HG03095 (cell line): ENCODE data around the gene ARHGAP26.

Source experiments
- ATAC-seq: cut with Tn5 transposase; IDR thresholded peaks from one replicate; pipeline ENCODE4 v1.9.1; 2021; ENCODE audit warnings: moderate library complexity; ENCODE audit not compliant: unreplicated experiment

The ARHGAP26 gene

DNA sequence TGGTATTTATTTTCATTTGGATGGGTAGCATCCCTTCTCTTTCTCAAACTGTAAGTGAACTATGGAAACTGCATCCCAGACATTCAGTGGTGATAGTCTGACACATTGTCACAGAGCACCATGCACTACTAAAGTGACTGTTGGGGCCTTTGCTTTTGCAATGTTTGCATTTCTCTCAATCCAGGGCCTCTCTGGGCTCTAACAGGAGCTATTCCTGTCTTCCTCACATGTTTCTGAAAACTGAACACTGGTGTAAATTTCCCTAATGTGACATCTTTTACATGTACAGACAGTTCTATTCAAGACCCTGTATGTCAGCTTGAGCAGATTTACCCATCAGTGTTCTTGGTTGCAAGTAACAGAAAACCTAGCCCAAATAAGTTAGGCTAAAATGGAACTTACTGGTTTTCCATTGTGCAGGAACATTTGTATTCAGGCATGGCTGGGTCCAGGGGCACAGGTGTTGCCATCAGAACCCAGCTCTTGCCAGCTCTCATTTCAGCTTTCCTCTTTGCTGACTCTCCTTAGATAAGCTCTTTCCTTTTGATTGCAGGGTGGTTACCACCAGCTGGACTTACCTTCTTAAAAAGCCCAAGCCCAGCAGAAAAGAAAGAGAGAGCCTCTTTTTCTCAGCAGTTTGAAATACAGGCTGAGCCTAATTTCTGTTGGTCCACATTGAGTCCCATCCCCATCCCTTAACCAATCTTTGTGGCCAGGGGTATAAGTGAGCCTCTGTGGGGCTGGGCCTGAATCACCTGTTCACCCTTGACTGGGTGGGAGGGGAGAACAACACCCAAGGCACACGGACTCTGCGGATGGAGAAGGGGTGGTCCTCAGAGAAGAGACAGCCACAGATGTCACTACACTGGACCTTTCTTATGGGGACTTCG is 399.0 kb downstream of the ARHGAP26 start:
- no peak for ATAC-seq

DNA sequence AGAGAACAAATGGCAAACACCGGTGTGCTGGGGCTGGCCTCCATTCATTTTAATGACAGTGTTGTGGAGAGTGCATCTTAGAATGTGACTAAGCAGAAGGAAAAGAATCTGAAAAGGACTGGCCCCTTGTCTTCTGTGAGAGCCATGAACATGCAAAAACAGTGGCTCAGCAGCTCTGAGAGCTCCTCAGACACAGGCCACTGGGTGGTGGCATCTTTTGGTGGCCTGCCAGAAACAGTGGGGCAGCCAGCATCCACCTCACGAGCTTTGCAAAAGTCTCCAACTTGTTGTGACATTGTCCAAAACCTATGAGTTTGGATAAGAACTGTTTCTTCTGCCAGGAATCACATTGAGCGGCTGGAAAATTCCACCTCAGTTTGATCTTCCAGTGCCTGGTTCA is 399.9 kb downstream of the ARHGAP26 start:
- no peak for ATAC-seq

DNA sequence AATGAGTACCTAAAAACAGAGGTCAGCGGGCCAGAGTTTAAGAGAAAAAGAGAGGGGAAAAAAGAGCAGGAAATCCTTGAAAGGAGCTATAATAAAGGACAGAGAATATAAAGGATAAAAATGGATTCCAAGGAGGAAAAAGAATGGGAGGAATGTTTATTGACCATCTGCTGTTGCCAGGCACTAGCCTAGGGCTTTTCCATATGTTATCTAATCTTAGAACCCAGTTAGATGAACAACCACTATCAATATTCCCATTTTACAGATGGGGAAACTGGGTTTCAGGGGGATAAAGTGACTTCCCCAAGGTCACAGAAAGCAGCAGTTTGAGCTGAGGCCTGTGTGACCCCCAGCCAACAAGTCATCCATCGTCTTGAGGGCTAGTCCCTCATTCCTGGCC is 400.8 kb downstream of the ARHGAP26 start:
- no peak for ATAC-seq

DNA sequence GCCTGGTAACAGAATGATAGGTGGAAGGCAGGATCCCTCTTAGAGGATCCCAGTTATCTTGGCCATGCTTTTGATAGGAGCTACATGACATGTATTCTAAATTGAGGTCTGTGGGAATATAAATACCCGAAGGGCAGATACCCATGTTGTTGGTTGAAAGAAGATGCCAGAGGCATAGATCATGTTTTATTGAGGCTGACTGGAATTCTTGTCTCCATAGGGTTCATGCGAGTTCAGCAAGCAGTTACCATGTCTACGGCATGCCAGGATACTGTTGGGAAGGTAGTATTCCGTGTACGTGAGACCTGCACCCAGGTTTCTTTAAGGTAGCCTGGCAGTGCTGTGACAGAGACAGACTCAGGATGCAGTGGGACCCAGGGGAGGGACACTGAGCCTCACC is 402.6 kb downstream of the ARHGAP26 start:
- no peak for ATAC-seq

DNA sequence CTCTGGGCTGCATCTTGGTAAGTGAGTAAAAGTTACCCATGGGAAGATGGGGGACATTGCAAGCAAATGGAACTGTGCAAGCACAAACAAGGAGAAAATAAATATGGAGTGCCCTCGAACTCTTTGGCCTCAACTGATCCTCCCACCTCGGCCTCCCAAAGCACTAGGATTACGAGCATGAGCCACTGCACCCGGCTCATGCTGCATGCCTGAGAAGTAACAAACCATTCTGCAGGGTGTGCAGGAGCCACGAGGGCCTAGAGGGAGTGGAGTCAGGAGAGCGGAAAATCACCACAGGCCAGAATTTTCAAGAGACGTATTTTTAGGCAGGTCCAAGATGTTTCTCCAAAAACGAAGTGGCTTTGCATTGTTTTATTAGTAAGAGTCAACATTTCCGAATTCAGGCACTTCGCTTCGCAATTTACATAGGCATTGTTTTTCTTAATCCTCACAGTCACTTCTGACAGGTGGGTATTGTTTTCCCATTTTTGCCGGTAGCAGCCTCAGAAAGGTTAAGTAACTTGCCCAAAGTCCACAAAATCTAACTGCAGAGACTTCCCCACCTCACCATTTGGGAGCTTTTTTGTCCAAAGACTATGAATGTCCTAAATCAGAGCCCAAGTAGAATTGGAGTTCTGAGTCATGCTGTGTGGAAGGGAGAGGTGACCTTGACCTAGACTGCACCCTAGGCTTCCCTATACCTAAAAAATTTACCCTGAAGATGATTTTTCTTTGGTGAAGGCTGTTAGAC is 403.1 kb downstream of the ARHGAP26 start:
- no peak for ATAC-seq

DNA sequence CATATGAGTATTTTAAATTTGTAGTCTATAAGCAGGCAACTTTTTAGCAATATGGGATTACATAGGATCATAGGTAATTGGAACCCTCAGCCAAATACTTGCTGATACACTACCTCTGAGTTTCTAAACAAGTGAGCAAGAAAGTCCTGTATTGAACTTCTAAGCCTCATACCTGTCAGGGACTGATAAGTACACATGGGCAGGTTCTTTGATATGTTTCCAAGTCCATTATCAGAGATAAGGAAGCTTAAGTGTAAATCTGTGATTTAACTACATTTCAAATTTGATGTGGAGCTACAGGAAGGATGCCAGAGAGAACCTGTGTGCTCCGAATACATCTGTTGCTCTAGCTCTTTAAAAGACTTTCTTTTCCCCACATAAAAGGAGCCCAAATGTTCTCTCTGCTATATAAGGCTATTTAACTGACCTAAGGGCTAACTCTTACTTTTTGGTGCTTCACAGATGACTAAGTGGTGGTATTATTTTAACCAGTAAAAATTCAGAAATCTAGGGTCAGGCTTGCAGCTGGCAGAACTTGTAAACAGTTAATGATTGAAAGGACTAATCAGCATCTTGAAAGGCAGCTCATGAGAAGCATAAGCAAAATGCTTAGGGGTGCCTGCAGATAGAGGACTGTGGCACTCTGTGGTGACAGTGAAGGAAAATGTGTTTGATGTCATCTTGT is 404.7 kb downstream of the ARHGAP26 start:
- ATAC-seq = peak; percentile 79

DNA sequence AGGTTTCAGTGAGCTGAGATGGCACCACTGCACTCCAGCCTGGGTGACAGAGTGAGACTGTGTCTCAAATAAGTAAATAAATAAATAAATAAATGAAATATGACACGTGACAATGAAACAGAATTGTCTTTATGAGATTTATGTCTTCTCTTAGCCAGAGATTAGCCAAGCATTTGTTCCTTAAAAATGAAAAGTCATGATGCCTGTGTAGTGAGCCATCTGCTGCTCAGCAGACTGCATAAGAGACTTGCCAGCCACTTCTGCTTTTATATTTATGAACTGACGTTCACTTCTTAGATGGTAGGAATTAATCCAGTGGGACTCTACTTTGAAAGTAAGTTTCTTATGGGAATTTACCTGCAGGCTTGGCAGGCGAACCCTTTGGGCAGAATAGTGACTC is 405.9 kb downstream of the ARHGAP26 start:
- no peak for ATAC-seq

DNA sequence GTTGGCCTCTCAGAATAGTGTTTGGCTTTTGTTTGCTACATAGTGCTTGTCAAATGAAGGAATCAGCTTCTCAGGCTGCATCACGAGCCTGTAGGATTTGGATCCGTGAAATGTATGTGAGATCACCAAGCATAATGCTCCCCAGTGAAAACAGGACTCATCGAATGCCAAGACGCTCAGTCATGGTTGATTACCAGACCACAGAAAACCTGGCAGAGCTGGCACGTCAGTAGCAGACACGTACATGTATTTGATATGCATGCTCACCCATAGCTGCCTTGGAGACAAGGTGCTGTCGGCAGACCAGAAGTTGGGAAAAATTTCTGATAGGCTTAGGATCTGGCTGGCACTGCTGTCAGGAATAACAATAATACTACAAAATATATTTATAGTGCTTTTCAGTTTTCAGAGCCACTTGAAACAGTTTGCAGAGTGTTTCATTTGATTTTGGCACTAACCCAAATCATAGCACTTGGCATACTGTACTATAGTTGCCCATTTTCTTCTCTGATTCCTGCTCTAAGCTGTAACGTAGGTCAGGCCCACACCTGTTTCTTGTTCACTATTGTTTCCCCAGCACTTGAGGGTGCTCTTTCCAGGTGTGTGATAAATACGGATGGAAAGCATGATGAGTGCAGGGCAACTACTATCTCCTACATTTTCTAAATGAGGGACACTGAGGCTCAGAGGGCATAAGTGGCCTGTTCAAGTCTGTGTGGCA is 407.2 kb downstream of the ARHGAP26 start:
- no peak for ATAC-seq

DNA sequence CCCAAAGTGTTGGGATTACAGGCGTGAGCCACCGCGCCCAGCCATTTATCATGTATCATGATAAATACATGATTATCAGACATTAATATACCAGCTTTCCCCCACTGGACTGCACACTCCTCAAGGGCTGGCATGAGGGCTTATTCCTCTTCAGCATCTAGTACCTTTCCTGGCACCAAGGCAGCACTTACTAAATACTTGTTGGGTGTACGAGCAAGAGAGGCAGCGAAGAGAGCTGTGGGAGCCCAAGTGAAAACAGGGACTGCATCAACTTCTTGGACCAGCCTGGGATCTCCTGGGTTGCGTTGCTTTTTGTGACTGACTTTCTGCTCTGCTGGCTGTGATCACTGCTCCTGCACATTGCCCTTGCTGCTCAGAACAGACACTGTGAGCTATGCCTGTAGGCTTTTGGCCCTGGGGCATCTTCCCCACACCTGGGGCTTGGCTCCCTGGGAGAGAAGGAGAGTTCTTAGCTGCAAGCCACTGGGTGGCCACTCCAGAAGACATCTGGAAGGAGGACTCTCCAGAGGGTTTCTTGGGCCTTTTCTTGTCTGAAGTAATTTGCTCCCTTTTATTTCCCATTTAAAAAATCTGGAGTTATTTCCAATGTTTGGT is 409.1 kb downstream of the ARHGAP26 start:
- no peak for ATAC-seq

DNA sequence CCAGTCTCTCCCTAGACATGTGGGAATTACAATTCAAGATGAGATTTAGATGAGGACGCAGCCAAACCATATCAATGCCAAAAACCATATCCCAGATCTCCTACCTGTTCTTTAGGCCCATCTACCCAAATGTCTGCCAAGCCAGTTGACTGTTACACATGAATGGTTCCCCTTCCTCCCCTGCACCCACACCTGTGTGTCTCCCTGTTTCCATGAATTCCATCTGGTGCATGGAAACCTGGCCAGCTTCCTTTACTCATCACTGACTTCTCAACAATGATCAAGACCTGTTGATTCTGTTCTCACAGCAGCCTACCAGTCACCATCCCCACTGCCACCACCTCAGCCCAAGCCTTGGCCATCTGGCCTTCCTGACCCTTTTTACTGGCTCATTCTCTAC is 410.6 kb downstream of the ARHGAP26 start:
- ATAC-seq = no peak

DNA sequence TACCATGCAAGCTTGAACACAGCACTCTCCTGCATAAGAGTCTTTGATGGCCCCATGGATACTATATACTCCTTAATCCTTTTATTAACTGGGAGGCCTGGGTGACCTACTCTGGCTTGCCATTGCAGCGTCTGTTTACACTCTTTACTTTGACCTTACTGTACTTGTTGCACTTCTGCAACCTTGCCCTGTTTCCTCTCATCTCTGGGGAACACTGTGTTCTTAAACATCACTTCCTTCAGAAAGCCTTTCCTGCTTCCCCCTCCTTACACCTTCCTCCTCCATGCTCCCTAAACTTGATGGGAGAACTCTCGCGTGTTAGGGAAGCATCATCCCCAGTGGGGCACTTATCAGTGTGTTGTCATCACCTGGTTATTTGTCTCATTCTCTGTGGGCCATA is 411.0 kb downstream of the ARHGAP26 start:
- ATAC-seq = no peak

DNA sequence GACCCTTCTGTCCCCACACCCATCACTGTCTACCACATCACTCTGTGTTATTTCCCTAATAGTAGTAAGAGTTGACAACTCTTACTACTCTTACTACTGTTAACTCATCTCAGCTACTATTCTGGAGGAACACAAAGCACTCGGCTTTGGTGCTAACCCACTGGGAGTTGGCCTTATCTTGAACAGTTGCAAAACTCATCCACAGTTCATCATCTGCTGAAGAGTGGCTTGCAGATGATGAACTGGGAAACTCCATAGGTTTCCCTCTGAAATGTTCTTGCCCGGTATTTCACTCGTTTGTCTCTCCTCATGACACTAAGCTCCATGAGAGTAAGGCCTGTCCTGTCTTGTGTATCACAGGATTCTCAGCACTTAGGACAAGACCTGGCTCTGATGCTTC is 411.9 kb downstream of the ARHGAP26 start:
- no peak for ATAC-seq

DNA sequence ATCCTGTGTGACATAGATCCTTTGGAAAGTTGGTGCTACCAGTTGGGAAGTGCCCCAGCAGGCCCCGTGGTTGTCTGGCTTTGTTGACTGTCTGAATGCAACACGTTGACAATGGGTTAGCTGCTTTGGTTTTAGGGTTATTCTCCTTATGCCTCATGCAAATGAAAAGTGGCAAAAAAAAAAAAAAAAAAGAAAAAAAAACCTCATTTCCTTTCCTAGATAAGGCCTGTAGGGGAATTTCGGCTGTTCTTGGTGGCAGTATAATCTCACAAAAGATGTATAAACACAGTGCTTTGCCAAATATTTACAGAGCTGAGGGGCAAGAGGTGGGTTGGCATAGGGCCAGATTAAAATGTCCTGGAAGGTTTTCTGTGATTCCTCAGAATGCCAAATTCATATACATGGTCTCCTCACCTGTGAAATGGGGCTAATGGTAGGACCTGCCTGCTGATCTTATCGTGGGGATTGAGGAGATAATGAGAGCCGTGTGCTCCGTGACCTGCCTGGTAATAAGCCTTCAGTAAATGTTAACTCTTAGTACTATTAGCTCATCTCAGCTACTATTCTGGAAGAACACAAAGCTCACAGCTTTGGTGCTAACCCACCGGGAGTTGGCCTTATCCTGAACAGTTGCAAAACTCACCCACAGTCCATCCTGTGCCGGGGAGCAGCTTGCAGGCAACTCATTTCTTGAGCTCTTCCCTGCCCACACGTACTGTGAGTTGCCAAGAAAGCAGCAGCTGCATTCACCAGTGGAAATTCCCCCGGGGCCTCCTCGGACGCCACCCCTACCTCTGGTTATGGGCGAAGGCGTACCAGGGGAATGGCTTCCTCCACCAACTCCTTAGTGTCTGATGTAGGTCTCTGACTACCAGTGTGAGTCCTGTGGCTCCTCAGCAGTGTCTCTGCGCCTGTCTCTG is 413.0 kb downstream of the ARHGAP26 start:
- ATAC-seq = peak; percentile 50

DNA sequence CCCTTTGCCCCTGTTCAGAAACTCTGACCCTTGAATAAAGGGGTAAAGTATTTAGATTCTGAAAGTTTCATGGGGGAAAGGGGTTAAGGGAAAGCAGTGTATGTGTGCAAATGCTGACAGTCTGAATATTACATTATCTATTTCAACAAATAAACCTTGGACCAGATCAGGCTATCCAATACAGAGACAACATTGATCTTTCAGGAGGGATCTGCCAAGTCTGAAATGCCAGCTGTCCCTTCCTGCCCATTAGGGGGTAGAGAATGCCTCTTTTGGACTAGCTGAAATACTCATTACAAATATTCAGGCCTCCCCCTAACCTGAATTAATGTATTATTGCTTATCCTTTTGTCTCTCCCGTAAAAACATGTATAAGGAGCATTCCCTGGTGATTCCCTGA is 413.8 kb downstream of the ARHGAP26 start:
- no peak for ATAC-seq

DNA sequence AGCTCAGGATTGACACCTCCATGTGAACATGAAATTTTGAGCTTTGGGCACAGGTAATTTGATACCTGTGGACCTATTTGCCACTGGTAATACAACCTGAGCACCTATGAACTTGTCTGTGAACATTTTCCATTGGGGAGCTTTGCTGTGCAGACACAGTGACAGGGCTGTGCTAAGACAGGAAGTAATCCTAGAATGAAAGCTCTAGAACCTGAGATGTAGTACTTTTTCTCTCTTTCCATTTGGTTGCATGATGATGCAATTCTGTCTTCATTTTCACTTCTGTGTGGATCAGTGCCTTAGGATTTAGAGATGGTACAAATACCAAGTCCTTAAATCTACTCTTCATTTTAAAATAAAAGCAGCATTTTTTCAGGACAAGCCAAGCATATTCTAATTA is 416.4 kb downstream of the ARHGAP26 start:
- ATAC-seq = no peak

DNA sequence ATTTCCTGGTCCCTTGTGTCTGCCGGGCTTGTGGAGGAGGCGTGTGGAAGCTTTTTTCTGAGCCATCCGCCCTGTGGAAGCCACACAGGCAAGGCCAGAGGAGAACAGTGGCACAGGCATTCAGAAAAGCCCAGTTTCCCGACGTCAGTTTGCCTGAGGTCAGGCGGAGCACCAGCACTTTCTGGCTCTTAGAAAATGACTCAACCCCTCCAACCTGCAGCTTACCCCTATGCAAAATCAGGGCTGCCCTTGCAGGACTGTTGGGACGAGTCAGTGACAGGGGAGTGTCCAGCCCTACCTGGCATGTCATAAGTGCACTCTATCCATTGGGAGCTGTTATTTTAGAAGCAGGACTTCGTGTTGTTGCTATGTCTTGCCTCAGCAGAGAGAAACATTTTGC is 417.3 kb downstream of the ARHGAP26 start:
- ATAC-seq = no peak

DNA sequence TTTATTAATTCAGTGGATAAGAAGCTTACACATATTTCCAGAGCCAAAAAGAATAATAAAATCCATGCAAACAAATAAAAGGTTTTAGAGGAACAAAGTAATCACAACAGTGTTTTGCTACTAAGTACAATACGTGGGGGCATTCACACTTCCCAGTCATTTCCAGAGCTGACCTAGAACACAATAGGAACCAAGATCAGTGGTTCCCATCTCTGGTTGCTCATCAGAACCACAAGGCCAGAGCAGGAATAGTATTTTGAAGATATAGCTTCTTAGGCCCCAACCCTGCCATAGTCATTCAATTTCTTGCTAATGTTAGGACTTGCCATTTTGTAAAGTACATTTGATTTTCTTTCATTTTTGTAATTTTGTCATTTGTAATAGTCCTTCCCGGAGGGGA is 417.9 kb downstream of the ARHGAP26 start:
- ATAC-seq = no peak

DNA sequence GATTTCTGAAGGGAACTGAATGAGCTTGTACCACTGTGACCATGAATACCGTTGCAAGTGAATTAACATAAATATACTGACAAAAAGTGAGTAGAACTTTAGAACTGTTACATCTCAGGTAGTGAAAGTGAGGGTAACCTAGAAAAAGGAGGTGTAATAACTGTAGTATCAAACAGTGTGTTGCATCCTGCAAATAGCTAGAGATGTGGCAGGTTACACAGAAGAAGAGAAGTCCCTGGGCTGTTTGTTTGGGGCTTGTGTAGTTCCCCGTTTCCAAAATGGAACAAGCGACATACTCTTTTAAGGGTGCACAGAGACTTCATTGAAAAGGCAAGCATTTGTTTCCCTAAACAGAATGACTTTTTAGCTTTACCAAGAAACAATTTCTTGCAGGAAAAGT is 418.5 kb downstream of the ARHGAP26 start:
- no peak for ATAC-seq

DNA sequence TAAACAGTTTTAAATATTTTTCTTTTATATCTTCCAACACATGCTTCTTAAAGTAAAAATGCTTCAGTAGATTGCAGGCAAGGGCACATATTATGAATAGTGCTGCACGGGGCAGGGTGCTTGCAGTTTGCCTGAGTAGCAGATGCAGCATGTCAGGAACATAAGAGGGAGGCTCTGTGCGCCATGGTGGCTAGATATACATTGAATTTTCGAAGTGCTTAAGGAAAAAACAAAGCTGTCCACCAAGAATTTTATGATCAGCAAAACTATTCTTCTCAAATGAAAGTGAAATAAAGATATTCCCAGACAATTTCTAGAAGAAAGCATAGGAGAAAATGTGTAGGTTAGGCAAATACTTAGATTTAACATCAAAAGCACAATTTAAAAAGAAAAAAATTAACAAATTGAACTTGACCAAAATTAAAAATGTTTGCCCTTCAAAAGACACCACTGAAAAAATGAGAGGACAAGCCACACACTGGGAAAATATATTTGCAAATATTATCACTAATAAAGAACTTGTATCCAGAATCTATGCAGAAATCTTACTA is 420.2 kb downstream of the ARHGAP26 start:
- no peak for ATAC-seq
